Left renal pelvis (tissue), 4 donors: Measurements from ENCODE around the gene NR1D2. TPM values are rescaled to one million over a fixed set of nuclear protein-coding genes. Genes with fewer than 3 reads are reported as not detected.

Source experiments
- DNase-seq, 4 donors: peaks; one replicate each; pipeline ENCODE4 v3.0.0-alpha.2; 2013; ENCODE audit warnings: low read depth in 4 of 4, low spot score in 3 of 4
- polyA plus RNA-seq, 4 donors: library from polyadenylated mRNA; unstranded; fragments of 120-200 nt; gene quantifications; one replicate each; pipeline ENCODE4 v1.2.1, GENCODE V29; 2013; ENCODE audit not compliant: insufficient read length in 4 of 4

The NR1D2 gene
- polyA plus RNA-seq, 4 donors = 42.5 to 55.3 (median 45.2) TPM

DNA sequence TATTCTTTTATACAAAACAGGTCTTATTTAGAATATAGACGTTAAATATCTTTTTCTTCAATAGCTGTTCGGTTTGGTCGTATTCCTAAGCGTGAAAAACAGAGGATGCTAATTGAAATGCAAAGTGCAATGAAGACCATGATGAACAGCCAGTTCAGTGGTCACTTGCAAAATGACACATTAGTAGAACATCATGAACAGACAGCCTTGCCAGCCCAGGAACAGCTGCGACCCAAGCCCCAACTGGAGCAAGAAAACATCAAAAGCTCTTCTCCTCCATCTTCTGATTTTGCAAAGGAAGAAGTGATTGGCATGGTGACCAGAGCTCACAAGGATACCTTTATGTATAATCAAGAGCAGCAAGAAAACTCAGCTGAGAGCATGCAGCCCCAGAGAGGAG lies 16.8 kb downstream of the NR1D2 start:
- no peak for DNase-seq

DNA sequence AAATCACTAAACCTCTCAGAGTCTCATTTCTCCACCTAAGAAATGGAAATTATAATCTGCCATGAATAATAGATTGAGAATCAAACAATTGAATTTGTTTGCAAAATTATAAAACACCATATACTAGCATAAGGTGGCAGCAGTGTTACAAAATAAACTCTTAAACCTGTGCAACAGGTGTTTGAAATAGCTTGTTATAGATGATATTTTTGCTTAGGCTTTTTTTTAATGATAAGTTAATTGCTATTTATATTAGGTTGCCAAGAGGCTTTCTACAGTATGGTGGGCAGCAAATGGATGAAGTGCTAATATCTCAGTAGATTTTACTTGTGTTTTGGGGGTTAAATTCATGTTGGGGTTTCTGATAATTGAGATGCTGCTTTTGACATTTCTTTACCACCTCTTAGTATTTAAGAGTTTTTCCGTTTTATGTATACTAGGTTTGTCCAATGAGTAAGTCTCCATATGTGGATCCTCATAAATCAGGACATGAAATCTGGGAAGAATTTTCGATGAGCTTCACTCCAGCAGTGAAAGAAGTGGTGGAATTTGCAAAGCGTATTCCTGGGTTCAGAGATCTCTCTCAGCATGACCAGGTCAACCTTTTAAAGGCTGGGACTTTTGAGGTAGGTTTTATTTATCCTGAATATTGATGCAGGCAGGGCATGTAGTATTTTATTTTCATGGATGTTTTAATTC lies 19.6 kb downstream of the NR1D2 start:
- no peak for DNase-seq

DNA sequence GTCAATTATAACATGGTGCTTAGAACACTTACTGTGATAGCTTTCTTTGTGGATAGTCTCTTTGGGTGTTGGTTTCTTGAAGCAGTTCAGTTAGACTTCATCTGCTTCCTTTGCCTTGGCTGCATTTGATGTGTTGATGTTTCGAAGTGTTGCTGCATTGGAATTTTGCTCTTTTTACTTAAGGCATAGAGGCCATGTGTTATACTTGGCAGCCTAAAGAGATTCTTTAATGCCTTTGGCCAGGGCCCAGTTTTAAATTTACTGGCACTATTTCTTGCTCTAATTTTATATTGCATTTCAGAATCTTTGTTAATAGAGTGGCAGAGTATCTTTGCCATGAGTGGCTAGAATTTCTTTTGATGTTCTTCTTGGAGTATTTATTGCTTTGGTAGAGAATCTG lies 21.2 kb downstream of the NR1D2 start:
- DNase-seq = no peak

DNA sequence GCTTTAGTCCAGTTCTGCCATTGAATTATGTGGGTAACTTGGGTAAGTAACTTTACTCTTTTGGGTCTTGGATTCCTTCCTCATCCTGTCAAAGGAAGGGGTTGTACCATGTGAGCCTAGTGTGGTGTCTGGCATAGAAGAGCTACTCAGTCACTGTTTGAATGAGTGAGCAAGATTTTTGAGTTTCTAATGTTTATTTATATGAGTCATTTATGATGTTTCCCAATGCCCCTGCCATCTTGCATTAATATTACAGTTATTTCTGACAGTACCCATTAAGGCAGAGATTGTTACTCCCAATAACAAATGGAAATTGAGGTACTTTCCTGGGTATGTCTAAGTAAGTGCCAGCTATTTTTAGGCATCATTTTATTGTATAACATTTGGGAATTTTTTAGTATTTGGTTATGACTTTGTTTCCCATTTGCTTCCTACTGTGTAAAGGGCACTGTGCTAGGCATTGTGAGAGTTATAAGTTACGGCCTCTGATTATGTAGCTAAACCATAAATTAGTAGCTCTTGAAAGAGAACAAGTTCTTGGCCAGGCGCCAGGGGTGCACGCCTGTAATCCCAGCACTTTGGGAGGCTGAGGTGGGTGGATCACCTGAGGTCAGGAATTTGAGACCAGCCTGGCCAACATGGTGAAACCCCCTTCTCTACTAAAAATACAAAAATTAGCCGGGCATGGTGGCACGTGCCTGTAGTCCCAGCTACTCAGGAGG lies 23.5 kb downstream of the NR1D2 start:
- DNase-seq = no peak

- no peak for DNase-seq
These were observed 24.3 kb downstream of the NR1D2 start for GRCh38 chr3:23969393-23969792.

DNA sequence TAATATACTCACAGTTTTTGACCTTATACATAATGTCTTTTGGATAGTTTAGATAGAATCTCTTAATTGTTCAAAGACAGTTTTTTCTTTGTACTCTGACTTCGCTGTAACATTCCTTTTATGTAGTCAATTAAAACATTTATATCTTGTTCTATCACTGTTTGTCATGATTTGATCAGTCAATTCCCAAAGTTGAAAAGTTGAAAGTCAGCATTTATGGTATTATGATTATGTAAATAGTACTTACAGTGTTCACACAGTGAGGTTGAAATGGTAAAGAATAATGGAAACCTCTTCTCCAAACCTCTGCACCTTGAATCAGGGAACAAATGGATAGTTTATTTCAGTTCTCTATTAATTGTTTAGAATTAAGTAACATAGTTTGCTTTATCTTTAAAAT lies 26.6 kb downstream of the NR1D2 start:
- no peak for DNase-seq

DNA sequence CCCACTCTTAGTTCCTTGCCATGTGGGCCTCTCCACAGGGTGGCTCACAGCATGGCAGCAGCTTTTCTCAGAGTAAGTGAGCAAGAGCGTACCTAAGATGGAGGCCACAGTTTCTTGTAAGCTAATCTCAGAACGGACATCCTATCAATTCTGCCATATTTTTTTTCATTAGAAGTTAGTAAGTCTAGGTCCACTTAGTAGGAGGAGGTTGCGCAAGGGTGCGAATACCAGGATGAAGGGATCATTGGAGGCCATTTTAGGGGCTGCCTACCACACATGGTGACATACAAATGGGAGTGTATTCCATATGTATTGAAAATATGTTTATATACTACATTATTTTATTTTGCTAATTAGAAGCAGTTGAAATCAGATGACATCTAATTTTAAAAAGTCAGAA lies 31.5 kb downstream of the NR1D2 start:
- DNase-seq = no peak

GRCh38 chr3:23979569-23979968 lies 34.5 kb downstream of the NR1D2 start:
- no peak for DNase-seq

DNA sequence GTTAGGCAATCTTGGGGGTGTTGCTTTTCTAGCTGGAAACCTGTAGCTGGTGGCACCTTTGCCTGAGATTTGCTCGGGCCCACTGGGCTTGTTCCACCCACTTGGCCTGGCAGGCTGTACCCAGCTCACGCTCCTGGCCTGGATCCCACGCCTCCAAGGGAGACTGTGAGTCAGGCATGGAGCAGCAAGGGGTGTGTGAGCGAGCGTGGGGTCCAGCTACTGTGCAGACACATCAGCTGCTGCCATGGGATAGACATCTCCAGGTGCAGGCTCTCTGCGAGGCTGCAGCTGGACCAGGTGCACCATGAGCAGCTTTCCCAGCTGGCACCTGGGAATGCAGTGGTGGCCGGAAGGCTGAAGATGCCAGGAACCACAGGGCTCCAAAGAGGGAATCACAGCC lies 36.0 kb downstream of the NR1D2 start:
- no peak for DNase-seq

DNA sequence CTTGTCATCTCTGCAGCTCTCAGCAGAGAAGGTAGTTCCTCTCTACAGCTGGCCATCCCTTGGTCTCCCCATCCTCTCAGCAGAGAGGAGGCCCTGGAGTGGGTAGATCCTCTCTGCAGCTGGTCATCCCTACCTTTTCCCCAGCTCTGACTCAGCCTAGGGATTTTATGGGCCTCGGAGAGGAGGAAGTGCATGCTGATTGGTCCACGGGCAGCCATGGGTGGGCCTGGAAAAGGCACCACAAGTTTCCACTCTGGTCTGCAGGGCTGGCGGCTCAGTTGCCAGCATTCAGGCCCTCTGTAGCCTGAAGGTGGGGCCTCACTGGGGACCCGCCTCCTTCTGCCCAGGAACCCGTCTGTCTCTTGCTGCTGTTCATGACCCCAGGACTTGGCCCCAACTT lies 36.9 kb downstream of the NR1D2 start:
- no peak for DNase-seq

DNA sequence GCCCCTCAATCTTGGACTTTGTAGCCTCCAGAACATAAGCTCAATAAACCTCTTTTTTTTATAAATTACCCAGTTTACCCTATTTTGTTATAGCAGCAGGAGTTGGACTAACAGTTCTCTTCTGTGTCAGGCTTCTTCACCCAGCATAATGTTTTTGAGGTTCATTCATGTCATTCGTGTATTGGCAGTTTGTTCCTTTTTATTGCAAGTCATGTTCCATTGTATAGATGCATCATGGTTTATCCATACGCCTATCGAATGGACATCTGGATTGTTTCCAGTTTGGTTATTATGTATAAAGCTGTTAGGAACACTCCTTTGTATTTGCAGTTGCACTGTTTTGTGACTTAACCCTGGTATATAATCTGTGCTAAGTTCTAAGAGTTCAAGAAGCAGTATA lies 39.8 kb downstream of the NR1D2 start:
- no peak for DNase-seq

GRCh38 chr3:23985747-23986544 lies 40.9 kb downstream of the NR1D2 start:
- no peak for DNase-seq

DNA sequence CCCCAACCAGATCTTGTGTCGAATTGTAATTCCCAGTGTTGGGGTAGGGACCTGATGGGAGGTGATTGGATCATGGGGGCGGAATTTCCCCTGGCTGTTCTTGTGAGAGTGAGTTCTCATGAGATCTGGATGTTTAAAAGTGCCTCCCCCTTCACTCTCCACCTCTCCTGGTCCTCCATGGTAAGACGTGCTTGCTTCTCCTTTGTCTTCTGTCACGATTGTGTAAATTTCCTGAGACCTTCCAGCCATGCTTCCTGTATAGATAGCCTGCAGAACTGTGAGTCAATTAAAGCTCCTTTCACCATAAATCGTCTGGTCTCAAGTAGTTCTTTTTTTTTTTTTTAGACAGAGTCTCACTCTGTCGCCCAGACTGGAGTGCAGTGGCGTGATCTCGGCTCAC lies 42.3 kb downstream of the NR1D2 start:
- DNase-seq = no peak

DNA sequence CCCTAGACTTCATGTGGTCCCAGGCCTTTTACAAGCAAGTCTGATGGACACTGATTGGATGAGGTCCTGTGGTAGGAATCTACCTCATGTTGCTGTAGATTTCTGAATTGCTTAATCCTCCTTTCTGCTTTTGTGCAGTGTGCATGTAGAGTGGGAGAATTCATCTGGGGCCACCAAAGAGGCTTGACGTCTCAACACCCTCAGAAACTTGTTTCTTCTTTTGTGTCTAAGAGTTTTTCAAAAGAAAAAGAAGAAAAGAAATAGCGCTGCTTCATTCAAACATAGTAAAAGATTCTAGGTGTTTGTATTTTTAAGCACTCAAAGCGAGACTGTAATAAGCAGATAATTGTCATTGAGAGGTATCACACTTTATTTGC lies 46.2 kb downstream of the NR1D2 start:
- DNase-seq = no peak

GRCh38 chr3:23991683-23992628 lies 46.9 kb downstream of the NR1D2 start:
- DNase-seq = peak in 2 of 4 donors; percentile 18 to 50

DNA sequence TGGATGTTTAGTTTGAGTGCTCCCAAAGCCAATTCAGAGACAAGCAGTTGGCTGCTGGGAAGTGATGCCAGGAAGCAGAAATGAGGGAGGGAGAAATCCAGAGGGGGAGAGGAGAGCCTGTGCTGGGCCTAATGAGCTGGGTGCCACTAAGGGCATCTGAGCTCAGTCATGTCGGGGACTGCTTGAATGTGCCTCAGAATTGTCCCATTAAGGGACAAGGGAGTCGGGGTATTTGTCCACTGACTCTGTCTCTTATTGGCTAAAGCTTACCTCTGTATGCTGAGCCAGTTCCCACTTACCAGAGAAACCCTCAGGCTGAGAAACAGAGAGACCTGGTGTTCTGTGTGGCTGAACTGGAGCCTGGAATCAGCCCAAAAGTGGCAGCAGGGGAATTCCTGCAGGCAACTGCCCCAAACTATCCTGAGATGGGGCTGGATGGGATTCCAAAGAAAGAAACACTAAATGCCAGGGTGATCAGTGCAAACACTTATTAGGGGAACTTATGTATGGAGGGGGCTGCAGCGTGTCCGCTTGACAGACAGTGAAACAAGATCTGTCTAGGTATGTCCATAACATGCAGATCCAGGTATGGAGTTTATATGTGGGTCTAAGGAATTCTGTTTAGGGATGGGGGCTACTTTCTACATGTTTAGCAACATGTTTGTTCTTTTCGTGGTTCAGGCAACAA lies 48.6 kb downstream of the NR1D2 start:
- DNase-seq = no peak

DNA sequence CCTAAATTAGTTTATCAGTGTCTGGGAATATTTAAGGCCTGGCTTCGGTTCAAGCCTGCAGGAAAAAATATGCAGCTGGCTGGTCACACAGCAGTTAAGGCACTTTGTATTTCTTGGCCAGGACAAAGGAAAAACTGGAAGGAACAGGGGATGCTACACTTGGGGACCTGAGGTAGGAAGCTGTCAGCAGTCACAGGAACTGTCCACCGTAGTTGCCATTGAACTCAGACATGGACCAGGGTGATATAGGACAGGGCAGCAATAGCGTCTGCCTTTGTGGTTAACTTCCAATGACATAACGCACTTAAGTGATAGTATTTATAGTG lies 49.1 kb downstream of the NR1D2 start:
- no peak for DNase-seq

- DNase-seq = no peak
These were observed 50.1 kb downstream of the NR1D2 start for GRCh38 chr3:23995219-23995618.

DNA sequence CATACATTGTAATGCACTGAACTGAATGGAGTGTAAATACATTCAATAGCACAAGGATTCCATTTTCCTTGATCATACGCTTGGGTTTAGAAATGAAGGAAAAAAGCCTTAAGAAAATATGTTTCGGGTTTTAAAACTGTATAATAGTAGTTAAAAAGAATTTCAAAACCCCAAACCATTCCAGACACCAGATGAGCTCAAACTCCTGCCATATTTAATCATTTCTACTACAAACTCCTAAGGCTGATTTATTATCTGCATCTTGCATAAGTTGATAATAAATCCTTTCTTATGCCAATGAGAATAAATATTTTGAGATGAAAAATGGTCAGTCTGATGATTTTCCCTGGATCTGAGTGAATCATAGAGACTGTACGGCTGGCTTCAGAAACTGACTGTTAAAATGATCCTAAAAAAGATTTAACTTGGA lies 51.0 kb downstream of the NR1D2 start:
- DNase-seq = no peak

DNA sequence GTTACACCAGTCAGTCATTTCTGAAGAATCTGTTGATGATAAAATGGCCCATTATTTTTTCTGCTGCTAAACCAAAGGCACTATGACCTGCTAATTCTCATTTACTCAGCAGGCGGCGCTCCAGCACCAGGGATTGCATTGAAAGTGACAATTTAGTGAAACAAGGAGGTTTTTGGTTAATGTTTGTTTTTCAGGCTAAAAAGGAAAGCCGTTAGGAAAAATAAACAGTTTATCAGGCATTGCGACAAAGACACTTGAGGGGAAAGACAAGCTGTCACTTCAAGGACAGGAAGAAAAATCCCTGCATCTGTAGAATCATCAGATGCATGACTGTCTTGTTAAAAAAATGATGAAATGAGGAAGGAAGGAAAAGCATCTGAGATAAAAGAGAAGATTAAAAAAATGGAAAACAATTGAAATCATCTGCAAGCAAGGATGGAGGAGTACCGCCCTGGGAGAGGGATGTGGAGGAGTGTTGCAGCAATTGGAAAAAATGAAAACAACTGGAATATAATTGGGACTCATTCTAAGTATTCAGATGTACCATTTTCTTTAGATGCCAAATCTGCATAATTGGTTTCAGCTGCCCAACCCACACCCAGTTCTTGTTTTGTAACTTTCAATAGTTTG lies 54.0 kb downstream of the NR1D2 start:
- peak in 2 of 4 donors; percentile 36 to 39 for DNase-seq
